ENCODE measurements around the gene PFKP.

Gene PFKP

GRCh38 chr10:3067118-3067858 is at the start of gene PFKP (continued):
- TF ChIP-seq ZNF501 (tag by site-specific recombination; IDR thresholded peaks at IDR 0.05), result 0 out of 2 replicates have a peak, but pooled peaks have one; percentile 31

GRCh38 chr10:3018247-3018646 is 49.1 kb upstream of the PFKP start:
- H3K4me3 ChIP-seq (ENCODE audit: low read depth, low read length), result no peak overlapping the region
- POLR2A ChIA-PET, result no interaction called here
- H3K36me3 ChIP-seq (ENCODE audit: control insufficient read depth in 2 of 2, insufficient read depth in 1 of 2, low read length in 2 of 2), result no peaks in the 10 kb centered on the region
- no peaks in the 10 kb centered on the region for H3K4me1 ChIP-seq (ENCODE audit: control insufficient read depth, insufficient read depth, low read length)
- no peaks in the 10 kb centered on the region for H3K9me3 ChIP-seq (ENCODE audit: control insufficient read depth, insufficient read depth, low read depth, low read length)
- H3K27ac ChIP-seq (ENCODE audit: extremely low read depth, low read depth, low read length), result no peak overlapping the region
- CTCF ChIA-PET, result interaction anchor here (1.0 kb wide), 1 partner anchor 26 kb away, joined by 3 read pairs; no protein-coding TSS in a partner anchor
- peak; percentile 60 for TF ChIP-seq GLIS1 (tag by site-specific recombination; IDR thresholded peaks at IDR 0.05)
- no peak for TF ChIP-seq OSR2 (tag by site-specific recombination; IDR thresholded peaks at IDR 0.05)

- no peak overlapping the region for H3K4me3 ChIP-seq (ENCODE audit: low read depth, low read length)
- H3K9me3 ChIP-seq (ENCODE audit: control insufficient read depth, insufficient read depth, low read depth, low read length), result no peaks in the 10 kb centered on the region
- ChIA-PET CTCF (no interaction called here), POLR2A (no interaction called here)
- TF ChIP-seq ZNF488 (tag by site-specific recombination; IDR thresholded peaks at IDR 0.05), result no peak
- TF ChIP-seq ZNF792 (tag by site-specific recombination; IDR thresholded peaks at IDR 0.05), result no peak
- no peak for TF ChIP-seq KLF9 (tag by site-specific recombination; IDR thresholded peaks at IDR 0.05; ENCODE audit: low read depth)
- TF ChIP-seq ZNF2 (tag by site-specific recombination; IDR thresholded peaks at IDR 0.05), result no peak
- no peaks in the 10 kb centered on the region for H3K36me3 ChIP-seq (ENCODE audit: control insufficient read depth in 2 of 2, insufficient read depth in 1 of 2, low read length in 2 of 2)
- H3K27ac ChIP-seq (ENCODE audit: extremely low read depth, low read depth, low read length), result no peak overlapping the region
- no peaks in the 10 kb centered on the region for H3K4me1 ChIP-seq (ENCODE audit: control insufficient read depth, insufficient read depth, low read length)
These were observed 47.0 kb upstream of the PFKP start for GRCh38 chr10:3020311-3020710.

GRCh38 chr10:3020881-3021280 is 46.5 kb upstream of the PFKP start:
- Histone ChIP-seq H3K9me3 (ENCODE audit: control insufficient read depth, insufficient read depth, low read depth, low read length) (no peaks in the 10 kb centered on the region), H3K36me3 (ENCODE audit: control insufficient read depth in 2 of 2, insufficient read depth in 1 of 2, low read length in 2 of 2) (no peaks in the 10 kb centered on the region), H3K4me3 (ENCODE audit: low read depth, low read length) (no peak overlapping the region), H3K27ac (ENCODE audit: extremely low read depth, low read depth, low read length) (no peak overlapping the region), H3K4me1 (ENCODE audit: control insufficient read depth, insufficient read depth, low read length) (no peaks in the 10 kb centered on the region)
- CTCF ChIA-PET, result no interaction called here
- POLR2A ChIA-PET, result no interaction called here
- TF ChIP-seq KLF9 (tag by site-specific recombination; IDR thresholded peaks at IDR 0.05; ENCODE audit: low read depth) (no peak), ZNF148 (tag by site-specific recombination; IDR thresholded peaks at IDR 0.05; ENCODE audit: borderline replicate concordance) (no peak), ZSCAN30 (tag by site-specific recombination; IDR thresholded peaks at IDR 0.05) (no peak), ZNF48 (tag by site-specific recombination; IDR thresholded peaks at IDR 0.05) (no peak), ZNF585B (tag by site-specific recombination; IDR thresholded peaks at IDR 0.05) (no peak), ZNF37A (tag by site-specific recombination; IDR thresholded peaks at IDR 0.05) (no peak), ZNF645 (tag by site-specific recombination; IDR thresholded peaks at IDR 0.05) (no peak), ZNF529 (tag by site-specific recombination; IDR thresholded peaks at IDR 0.05; ENCODE audit: insufficient replicate concordance) (no peak), ZNF843 (tag by site-specific recombination; IDR thresholded peaks at IDR 0.05) (no peak), ZNF311 (tag by site-specific recombination; IDR thresholded peaks at IDR 0.05; ENCODE audit: borderline replicate concordance) (no peak), ZNF19 (tag by site-specific recombination; IDR thresholded peaks at IDR 0.05; ENCODE audit: low read depth) (no peak), ZNF341 (tag by site-specific recombination; IDR thresholded peaks at IDR 0.05; ENCODE audit: low read depth) (no peak), ZNF561 (tag by site-specific recombination; IDR thresholded peaks at IDR 0.05; ENCODE audit: borderline replicate concordance) (no peak), PRDM6 (tag by site-specific recombination; IDR thresholded peaks at IDR 0.05) (no peak), ZNF24 (tag by site-specific recombination; IDR thresholded peaks at IDR 0.05) (no peak), ZBTB7A (tag by site-specific recombination; IDR thresholded peaks at IDR 0.05; ENCODE audit: low read depth) (no peak), ZNF776 (tag by site-specific recombination; IDR thresholded peaks at IDR 0.05; ENCODE audit: borderline replicate concordance) (no peak), ZNF10 (tag by site-specific recombination; IDR thresholded peaks at IDR 0.05) (no peak)

All from HEK293 (cell line).